Chondrocyte (in vitro differentiated cells): ENCODE measurements around the gene LCAT. TPM values are rescaled to one million over a fixed set of nuclear protein-coding genes. Genes with fewer than 3 reads are reported as not detected.

Experiments used
- DNase-seq: peaks from one replicate; pipeline ENCODE4 v3.0.0; 2021; ENCODE audit warnings: mixed read lengths, low spot score
- H3K27ac Mint-ChIP-seq: one replicate; pipeline ENCODE4 v1.8.0; 2021; ENCODE audit warnings: mild to moderate bottlenecking, moderate library complexity, mixed read lengths; ENCODE audit not compliant: unreplicated experiment
- H3K27me3 Mint-ChIP-seq: 2 replicates; pipeline ENCODE4 v1.8.0; 2021; ENCODE audit warnings: low read depth, mixed read lengths
- H3K36me3 Mint-ChIP-seq: 2 replicates; pipeline ENCODE4 v1.8.0; 2021; ENCODE audit warnings: low read depth, mixed read lengths
- H3K4me1 Mint-ChIP-seq: 2 replicates; pipeline ENCODE4 v1.8.0; 2021; ENCODE audit warnings: low read depth, mild to moderate bottlenecking, mixed read lengths
- H3K4me3 Mint-ChIP-seq: one replicate; pipeline ENCODE4 v1.8.0; 2021; ENCODE audit warnings: mild to moderate bottlenecking, moderate library complexity, mixed read lengths; ENCODE audit not compliant: unreplicated experiment
- H3K9me3 Mint-ChIP-seq: 2 replicates; pipeline ENCODE4 v1.8.0; 2021; ENCODE audit warnings: low read depth, mixed read lengths
- long read RNA-seq: library from polyadenylated mRNA; stranded (forward); transcript quantifications from one replicate; pipeline ENCODE4 v2.0.0, GENCODE V29; 2021
- total RNA-seq: library from RNA; stranded (reverse); gene quantifications from 3 replicates; pipeline ENCODE4 v1.2.1, GENCODE V29; 2021
- TF ChIP-seq, protein P1 (sequence below): fragments of 200-600 bp; sonication (generic); IDR thresholded peaks from 2 replicates; pipeline ENCODE4 v1.5.0; 2021; ENCODE audit warnings: antibody characterized with exemption, mild to moderate bottlenecking, moderate library complexity

Gene LCAT, protein sequence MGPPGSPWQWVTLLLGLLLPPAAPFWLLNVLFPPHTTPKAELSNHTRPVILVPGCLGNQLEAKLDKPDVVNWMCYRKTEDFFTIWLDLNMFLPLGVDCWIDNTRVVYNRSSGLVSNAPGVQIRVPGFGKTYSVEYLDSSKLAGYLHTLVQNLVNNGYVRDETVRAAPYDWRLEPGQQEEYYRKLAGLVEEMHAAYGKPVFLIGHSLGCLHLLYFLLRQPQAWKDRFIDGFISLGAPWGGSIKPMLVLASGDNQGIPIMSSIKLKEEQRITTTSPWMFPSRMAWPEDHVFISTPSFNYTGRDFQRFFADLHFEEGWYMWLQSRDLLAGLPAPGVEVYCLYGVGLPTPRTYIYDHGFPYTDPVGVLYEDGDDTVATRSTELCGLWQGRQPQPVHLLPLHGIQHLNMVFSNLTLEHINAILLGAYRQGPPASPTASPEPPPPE
- total RNA-seq = 35.8 to 43.1 TPM (median 38.2 TPM) in 3 replicates
- long read RNA-seq, partial matches to known transcripts = 1 of 6 reads
- long read RNA-seq, other reads (novel, unspliced or antisense) = 2 of 6 reads

DNA sequence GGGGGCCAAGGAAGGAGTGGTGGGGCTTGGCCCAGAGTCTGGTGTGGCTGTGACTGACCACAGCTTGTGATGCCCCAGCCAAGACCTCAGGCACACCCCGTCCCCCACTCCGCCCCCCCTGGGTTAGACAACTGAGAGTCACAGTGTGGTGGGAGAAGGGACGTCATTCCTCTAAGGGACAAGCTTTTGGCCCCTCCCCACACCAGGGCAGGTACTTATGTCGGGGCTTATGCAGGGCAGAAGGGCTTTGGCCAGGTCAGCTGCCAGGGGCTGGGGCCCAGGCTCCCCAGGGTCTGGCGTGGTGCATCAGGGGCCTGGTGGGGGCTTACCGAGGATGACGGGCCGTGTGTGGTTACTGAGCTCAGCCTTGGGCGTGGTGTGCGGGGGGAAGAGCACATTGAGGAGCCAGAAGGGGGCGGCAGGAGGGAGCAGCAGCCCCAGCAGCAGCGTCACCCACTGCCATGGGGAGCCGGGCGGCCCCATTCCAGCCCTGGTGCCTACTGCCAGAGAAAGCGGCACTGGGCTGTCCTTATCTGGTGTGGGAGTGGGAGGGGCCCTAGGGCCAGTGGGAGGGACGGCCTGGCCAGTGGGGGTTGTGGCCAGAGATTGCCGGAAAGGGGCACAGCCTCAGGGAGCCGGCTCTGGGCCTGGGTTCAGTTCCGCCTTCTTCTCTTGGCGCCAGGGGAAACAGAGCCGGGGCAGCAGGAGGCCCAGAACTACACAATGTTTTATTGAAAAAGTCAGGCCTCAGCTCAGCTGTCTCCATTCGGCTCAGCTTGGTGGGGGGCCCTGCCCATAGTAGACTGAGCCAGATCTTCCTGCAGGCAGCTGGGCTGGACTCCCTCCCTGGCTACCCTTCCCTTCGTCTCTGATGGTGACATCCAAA is at the start of gene LCAT:
Gene LCAT, minus strand, starts transcription at position 502 of the 886 bp plus-strand sequence. Its CDS starts 19 bp downstream, at position 483.
- TF ChIP-seq, protein P1, sequence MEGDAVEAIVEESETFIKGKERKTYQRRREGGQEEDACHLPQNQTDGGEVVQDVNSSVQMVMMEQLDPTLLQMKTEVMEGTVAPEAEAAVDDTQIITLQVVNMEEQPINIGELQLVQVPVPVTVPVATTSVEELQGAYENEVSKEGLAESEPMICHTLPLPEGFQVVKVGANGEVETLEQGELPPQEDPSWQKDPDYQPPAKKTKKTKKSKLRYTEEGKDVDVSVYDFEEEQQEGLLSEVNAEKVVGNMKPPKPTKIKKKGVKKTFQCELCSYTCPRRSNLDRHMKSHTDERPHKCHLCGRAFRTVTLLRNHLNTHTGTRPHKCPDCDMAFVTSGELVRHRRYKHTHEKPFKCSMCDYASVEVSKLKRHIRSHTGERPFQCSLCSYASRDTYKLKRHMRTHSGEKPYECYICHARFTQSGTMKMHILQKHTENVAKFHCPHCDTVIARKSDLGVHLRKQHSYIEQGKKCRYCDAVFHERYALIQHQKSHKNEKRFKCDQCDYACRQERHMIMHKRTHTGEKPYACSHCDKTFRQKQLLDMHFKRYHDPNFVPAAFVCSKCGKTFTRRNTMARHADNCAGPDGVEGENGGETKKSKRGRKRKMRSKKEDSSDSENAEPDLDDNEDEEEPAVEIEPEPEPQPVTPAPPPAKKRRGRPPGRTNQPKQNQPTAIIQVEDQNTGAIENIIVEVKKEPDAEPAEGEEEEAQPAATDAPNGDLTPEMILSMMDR = no peak
- no peak within 1 kb of the TSS for H3K4me3 Mint-ChIP-seq
- H3K27ac Mint-ChIP-seq = peak within 1 kb of the TSS; percentile 14
- H3K36me3 Mint-ChIP-seq = peaks cover 27% of the 10 kb centered on the region
- no peaks in the 10 kb centered on the region for H3K4me1 Mint-ChIP-seq
- no peaks in the 10 kb centered on the region for H3K27me3 Mint-ChIP-seq
- H3K9me3 Mint-ChIP-seq = no peaks in the 10 kb centered on the region
- DNase-seq = no peak

DNA sequence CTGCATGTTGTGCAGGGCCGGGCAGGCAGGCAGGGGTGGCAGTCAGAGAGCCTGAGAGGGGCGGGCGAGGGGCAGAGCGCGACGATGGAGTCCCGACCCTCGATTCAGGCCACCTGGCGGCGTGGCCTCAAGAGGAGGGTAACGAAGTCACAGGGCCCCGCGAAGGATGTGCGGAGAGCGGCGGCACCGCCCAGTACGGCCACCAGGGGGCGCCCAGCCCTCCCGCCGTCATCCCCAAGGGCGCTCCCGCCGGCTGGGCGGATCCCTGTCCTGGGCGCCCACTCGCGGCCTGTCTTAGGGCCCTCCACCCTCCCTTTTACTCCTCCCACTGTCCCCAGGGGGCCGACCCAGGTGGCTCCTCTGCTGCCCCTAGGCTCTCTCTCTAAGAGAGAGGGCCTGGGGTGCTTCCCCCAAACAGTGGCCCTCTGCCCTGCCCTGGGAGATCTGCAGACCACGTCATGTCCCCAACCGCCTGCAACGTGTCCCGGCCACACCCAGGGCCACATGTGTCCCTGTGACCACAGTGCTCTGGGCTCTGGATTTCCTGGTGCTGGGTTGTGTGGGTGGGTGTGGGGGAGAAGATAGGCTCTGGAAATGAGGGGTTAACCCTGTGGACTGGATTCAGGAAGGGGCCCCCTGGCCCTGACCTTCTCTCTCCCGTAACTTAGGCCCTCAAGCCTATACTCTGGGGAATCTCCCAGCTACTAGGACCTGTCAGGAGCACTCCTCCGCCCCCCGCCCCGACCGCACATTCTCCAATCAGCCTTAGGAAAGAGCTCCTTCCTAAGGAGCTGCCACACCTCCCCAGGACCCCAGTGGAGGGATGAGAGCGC is 49.5 kb upstream of the LCAT start:
- no peaks in the 10 kb centered on the region for H3K9me3 Mint-ChIP-seq
- no peaks in the 10 kb centered on the region for H3K36me3 Mint-ChIP-seq
- H3K27me3 Mint-ChIP-seq = no peaks in the 10 kb centered on the region
- TF ChIP-seq, protein P1 = peak; percentile 99
- peak overlapping the region; percentile 35 for H3K4me3 Mint-ChIP-seq
- peak overlapping the region; percentile 12 for H3K27ac Mint-ChIP-seq
- DNase-seq = no peak
- H3K4me1 Mint-ChIP-seq = peaks cover 6% of the 10 kb centered on the region

DNA sequence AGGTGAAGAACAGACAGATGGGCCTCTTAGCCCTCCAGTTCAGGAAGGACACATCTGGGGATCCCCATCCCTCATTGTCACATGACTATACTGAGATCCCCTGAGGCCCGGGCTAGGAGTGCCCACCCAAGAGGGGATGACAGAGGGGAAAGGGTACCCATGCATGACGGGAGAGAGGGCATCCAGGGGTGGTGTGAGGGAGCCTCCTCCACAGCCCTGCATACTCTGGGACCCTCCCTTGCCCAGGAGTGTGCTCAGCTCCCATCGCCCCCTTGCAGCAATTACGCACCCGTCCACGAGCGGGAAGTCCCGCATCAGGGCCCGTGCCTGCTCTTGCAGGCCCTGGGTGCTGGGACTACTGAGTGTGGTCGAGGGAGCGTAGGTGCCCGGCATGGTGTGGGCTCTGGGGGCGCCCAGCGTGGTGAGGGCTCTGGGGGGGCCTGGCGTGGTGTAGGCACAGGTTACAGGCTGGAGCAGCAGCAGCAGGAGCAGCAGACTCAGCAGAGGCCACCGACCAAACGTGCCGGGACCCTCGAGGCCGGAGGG is 48.8 kb upstream of the LCAT start:
- TF ChIP-seq, protein P1 = no peak
- H3K27ac Mint-ChIP-seq = no peak overlapping the region
- no peak for DNase-seq
- no peak overlapping the region for H3K4me3 Mint-ChIP-seq
- no peaks in the 10 kb centered on the region for H3K9me3 Mint-ChIP-seq
- H3K27me3 Mint-ChIP-seq = no peaks in the 10 kb centered on the region
- peaks cover 6% of the 10 kb centered on the region for H3K4me1 Mint-ChIP-seq
- H3K36me3 Mint-ChIP-seq = no peaks in the 10 kb centered on the region

DNA sequence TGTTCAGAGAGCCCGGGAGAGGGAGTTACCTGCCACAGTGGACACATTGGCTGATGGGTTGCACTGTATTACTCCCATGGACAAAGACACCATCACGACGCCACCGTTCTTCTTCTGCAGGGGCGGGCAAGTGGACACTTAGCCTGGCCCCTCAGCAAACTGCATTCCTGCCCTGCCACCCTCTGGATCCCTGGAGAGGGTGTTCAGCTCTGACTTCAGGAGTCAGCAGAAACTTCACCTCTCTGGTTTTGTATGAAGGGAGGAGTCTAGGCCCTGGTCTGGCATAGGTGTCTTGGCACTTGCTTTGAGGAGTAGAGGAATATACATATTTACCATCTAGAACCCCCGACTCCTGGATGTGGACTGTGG is 46.1 kb upstream of the LCAT start:
- no peak for DNase-seq
- Mint-ChIP-seq H3K27ac (no peak overlapping the region), H3K4me3 (no peak overlapping the region), H3K4me1 (peaks cover 6% of the 10 kb centered on the region), H3K27me3 (no peaks in the 10 kb centered on the region), H3K36me3 (no peaks in the 10 kb centered on the region), H3K9me3 (no peaks in the 10 kb centered on the region)
- TF ChIP-seq, protein P1 = no peak
